Activated naive CD4-positive, alpha-beta T cell treated with anti-CD3 and anti-CD28 coated beads, Interleukin-2, amount 10 ng/mL, durations not matched to agents 7 days and 5 days (primary cell): ENCODE measurements around the gene SGPL1.

Experiments
- CTCF ChIA-PET: fragments of 350-600 bp; sonication (Branson Sonifier 250); formaldehyde crosslinking; loops from one replicate; lab custom pipeline; 2021; ENCODE audit warnings: antibody characterized with exemption; lab: Charles Lee
- DNase-seq: peaks from one replicate; pipeline ENCODE4 v3.0.0-alpha.2; 2020
- H3K27ac Mint-ChIP-seq: one replicate; pipeline ENCODE4 v1.8.0; 2021; ENCODE audit warnings: mild to moderate bottlenecking, moderate library complexity, mixed read lengths
- H3K27me3 Mint-ChIP-seq: one replicate; pipeline ENCODE4 v1.8.0; 2021; ENCODE audit warnings: mild to moderate bottlenecking, mixed read lengths
- H3K36me3 Mint-ChIP-seq: one replicate; pipeline ENCODE4 v1.8.0; 2021; ENCODE audit warnings: mixed read lengths
- H3K4me1 Mint-ChIP-seq: one replicate; pipeline ENCODE4 v1.8.0; 2021; ENCODE audit warnings: mixed read lengths
- H3K4me3 Mint-ChIP-seq: one replicate; pipeline ENCODE4 v1.8.0; 2021; ENCODE audit warnings: mild to moderate bottlenecking, moderate library complexity, mixed read lengths
- H3K9me3 Mint-ChIP-seq: one replicate; pipeline ENCODE4 v1.8.0; 2021; ENCODE audit warnings: mixed read lengths

The SGPL1 gene

DNA sequence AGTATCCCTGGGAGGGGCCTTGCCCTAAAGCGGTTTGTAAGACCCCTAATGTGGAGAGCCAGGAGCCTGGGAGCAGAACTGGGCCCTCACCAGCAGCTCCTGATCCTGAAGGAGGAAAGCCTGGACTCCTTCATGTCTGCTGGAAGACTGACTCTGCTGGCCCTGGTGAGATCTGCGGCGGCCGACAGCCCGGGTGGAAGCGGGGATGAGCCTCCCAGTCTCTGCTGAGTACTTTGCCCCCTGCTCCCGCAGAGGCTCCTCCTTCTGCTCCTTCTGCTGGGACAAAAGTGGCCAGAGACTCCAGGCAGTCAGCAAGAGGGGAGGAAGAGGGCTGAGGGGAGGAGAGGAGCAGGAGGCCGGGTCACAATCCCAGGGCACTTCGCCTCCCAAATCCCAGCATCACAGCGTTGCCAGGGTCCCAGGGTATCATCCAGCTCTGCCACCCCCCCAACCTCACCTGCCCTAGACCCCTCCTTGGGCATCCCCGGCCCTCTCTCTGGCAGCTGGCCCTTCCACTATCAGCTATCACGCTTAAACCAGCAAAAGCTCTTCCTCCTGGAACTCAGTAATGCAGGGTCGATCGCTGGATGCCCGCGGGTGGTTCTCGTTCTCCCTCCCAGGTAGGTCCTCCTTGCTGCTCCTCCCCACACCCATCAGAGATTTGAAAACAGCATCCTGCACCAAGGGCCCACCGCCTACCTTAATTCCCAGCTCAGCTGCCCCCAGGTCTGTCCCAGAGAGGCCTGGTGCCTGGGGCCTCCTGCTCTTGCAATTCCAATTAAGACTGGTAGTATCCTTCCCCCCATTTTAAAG, 38.5 kb upstream of the SGPL1 start:
- H3K4me1 Mint-ChIP-seq: no peaks in the 10 kb centered on the region
- DNase-seq: peak; percentile 10
- H3K9me3 Mint-ChIP-seq: no peaks in the 10 kb centered on the region
- H3K36me3 Mint-ChIP-seq: no peaks in the 10 kb centered on the region
- H3K4me3 Mint-ChIP-seq: no peak overlapping the region
- H3K27me3 Mint-ChIP-seq: peaks cover 18% of the 10 kb centered on the region
- no peak overlapping the region for H3K27ac Mint-ChIP-seq
- CTCF ChIA-PET: no interaction called here

DNA sequence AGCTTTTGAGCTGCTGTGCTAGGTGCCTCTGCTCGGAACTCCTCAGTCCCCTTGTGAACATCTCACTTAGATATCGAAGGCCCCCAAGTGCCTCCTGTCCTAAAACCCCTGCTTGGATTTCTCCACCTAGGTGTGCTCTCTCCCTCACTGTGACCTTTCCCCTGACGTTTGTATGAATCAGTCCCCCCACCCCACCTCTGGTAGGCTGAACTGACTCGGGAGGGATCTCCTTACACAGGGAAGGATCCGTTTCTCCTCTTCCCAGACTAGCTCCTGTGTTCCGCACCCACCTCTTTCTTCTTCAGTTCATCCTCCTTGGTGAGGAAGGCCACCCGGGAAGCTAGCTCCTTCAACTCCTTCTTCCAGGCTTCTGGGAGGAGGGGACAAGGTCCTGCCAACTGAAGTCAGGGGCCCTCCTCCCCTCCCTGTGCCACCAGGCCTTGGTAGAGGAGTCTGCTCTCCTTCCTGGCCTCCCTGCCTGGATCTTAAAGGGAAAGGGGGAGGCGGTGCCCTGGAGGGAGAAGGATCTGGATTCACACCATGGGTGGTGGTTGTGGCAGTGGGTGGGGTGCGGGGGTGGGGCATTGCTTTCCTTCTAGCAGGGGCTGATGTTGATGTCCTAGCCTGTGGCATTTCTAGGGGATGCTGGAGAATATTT, 37.4 kb upstream of the SGPL1 start:
- H3K9me3 Mint-ChIP-seq: no peaks in the 10 kb centered on the region
- no peaks in the 10 kb centered on the region for H3K4me1 Mint-ChIP-seq
- no peaks in the 10 kb centered on the region for H3K36me3 Mint-ChIP-seq
- CTCF ChIA-PET: no interaction called here
- peak; percentile 3 for DNase-seq
- no peak overlapping the region for H3K4me3 Mint-ChIP-seq
- H3K27ac Mint-ChIP-seq: no peak overlapping the region
- H3K27me3 Mint-ChIP-seq: peaks cover 28% of the 10 kb centered on the region

DNA sequence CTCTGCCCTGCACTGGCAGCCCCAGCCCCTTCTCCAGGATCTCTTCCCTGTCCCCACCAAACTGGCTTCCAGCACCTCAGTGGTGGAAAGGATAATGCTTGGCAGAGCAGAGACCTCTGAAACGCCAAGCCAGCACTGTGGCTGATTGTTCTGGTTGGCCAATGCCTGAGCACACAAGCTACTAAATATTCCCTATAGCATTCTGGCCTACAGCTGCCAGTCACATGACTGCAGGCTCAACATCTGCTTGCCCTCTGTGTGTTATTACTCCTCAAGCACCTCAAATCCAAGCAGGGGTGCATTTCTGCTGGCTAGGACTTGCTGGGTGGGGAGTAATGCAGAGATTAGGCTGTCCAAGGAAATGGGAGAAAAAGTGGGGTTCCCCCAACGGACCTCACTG, 36.7 kb upstream of the SGPL1 start:
- Mint-ChIP-seq H3K4me3 (no peak overlapping the region), H3K27ac (no peak overlapping the region), H3K4me1 (no peaks in the 10 kb centered on the region), H3K9me3 (no peaks in the 10 kb centered on the region), H3K36me3 (no peaks in the 10 kb centered on the region), H3K27me3 (peaks cover 28% of the 10 kb centered on the region)
- DNase-seq: peak; percentile 5
- CTCF ChIA-PET: no interaction called here

DNA sequence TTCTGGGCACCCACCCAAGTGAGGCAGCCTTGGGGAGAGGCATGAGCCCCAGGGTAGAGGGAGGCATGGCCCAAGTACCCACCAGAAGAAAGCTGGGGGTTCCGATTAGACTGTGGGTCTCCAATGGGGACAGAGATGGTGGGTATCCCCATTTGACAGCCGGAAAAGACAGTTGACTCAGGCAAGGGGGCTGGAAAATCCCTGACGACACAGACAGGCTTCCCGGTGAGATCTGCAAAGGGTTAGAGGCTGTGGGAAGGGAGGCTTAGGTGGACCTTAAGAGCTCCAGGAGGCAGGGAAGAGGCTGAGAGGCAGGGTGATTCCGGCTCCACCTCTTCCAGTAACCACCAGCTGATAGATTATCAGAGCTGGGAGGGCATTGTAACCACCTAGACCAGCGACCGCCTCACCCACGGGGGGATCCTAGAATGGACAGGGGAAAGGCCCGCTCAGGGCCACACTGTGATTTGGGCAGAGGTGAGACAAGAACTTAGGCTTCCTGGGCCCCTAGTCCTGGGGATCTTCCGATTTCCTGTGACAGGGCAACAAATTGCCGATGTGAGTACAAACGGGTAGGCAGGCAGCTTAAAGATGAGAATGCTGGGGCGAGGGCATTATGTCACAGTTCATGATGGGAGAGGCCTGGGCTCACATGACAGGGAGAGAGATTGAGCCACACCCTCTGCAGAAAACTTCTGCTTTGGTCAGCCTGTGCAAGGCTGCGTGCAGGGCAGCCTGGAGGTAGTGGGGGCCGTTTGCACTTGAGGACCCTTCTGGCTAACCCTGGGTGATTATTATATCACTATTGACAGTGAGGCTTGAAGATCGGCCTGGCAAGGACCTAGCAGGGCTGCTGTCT, 36.0 kb upstream of the SGPL1 start:
- H3K4me3 Mint-ChIP-seq: no peak overlapping the region
- CTCF ChIA-PET: no interaction called here
- H3K27me3 Mint-ChIP-seq: peaks cover 32% of the 10 kb centered on the region
- no peaks in the 10 kb centered on the region for H3K9me3 Mint-ChIP-seq
- H3K36me3 Mint-ChIP-seq: no peaks in the 10 kb centered on the region
- H3K4me1 Mint-ChIP-seq: no peaks in the 10 kb centered on the region
- no peak for DNase-seq
- H3K27ac Mint-ChIP-seq: no peak overlapping the region

GRCh38 chr10:70780370-70780760, 35.4 kb upstream of the SGPL1 start:
- Mint-ChIP-seq H3K9me3 (no peaks in the 10 kb centered on the region), H3K27me3 (peaks cover 36% of the 10 kb centered on the region), H3K4me1 (no peaks in the 10 kb centered on the region), H3K27ac (no peak overlapping the region), H3K4me3 (no peak overlapping the region), H3K36me3 (no peaks in the 10 kb centered on the region)
- DNase-seq: no peak
- CTCF ChIA-PET: no interaction called here

GRCh38 chr10:70780772-70781171, 35.0 kb upstream of the SGPL1 start:
- no peaks in the 10 kb centered on the region for H3K4me1 Mint-ChIP-seq
- no peak overlapping the region for H3K27ac Mint-ChIP-seq
- no peaks in the 10 kb centered on the region for H3K9me3 Mint-ChIP-seq
- H3K27me3 Mint-ChIP-seq: peaks cover 39% of the 10 kb centered on the region
- no peak overlapping the region for H3K4me3 Mint-ChIP-seq
- CTCF ChIA-PET: no interaction called here
- no peaks in the 10 kb centered on the region for H3K36me3 Mint-ChIP-seq
- DNase-seq: no peak

- no peaks in the 10 kb centered on the region for H3K36me3 Mint-ChIP-seq
- CTCF ChIA-PET: no interaction called here
- H3K9me3 Mint-ChIP-seq: no peaks in the 10 kb centered on the region
- no peak overlapping the region for H3K4me3 Mint-ChIP-seq
- H3K27ac Mint-ChIP-seq: no peak overlapping the region
- no peaks in the 10 kb centered on the region for H3K4me1 Mint-ChIP-seq
- no peak for DNase-seq
- H3K27me3 Mint-ChIP-seq: peaks cover 42% of the 10 kb centered on the region
Observed at GRCh38 chr10:70781461-70782051, 34.2 kb upstream of the SGPL1 start.

DNA sequence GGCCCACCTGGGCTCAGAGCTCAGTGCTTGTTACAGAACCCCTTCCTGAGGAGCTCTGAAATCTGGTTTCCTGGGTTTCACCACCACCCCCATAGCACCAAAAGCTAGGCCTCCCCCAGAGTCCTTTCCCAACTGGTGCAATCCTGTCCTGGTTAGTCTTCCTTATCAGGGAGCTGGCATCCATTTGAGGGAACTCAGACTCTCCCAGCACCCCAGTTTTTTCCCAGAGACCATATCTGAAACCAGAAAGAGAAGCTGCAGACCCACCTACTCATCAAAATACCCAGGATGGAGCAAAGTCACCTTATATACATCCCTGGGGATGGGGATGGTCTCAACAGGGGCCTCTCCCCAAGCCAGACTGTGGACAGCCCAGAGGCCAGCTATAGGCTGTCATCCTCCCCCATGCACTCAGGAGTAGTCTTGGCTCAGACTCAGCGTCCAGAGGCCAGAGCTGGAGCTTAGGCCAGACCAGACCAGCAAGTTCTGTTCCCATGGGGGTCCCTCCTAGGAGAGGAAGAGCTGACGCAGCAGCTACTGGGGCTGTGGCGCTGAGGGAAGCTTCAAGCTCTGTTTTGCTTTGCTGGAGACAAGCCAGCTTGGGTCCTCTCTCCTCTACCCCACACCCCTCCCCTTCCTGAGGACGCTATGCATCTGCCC, 33.5 kb upstream of the SGPL1 start:
- CTCF ChIA-PET: no interaction called here
- H3K27ac Mint-ChIP-seq: no peak overlapping the region
- H3K27me3 Mint-ChIP-seq: peaks cover 46% of the 10 kb centered on the region
- no peak overlapping the region for H3K4me3 Mint-ChIP-seq
- DNase-seq: no peak
- no peaks in the 10 kb centered on the region for H3K9me3 Mint-ChIP-seq
- no peaks in the 10 kb centered on the region for H3K4me1 Mint-ChIP-seq
- H3K36me3 Mint-ChIP-seq: no peaks in the 10 kb centered on the region

- Mint-ChIP-seq H3K4me1 (no peaks in the 10 kb centered on the region), H3K4me3 (no peak overlapping the region), H3K27me3 (peaks cover 42% of the 10 kb centered on the region), H3K36me3 (no peaks in the 10 kb centered on the region), H3K9me3 (no peaks in the 10 kb centered on the region), H3K27ac (no peak overlapping the region)
- DNase-seq: no peak
- CTCF ChIA-PET: no interaction called here
Observed at GRCh38 chr10:70782746-70783680, 32.7 kb upstream of the SGPL1 start.

- Mint-ChIP-seq H3K4me3 (no peak overlapping the region), H3K36me3 (no peaks in the 10 kb centered on the region), H3K4me1 (no peaks in the 10 kb centered on the region), H3K9me3 (no peaks in the 10 kb centered on the region), H3K27me3 (peaks cover 39% of the 10 kb centered on the region), H3K27ac (no peak overlapping the region)
- CTCF ChIA-PET: no interaction called here
- DNase-seq: no peak
Observed at GRCh38 chr10:70784016-70784415, 31.7 kb upstream of the SGPL1 start.

DNA sequence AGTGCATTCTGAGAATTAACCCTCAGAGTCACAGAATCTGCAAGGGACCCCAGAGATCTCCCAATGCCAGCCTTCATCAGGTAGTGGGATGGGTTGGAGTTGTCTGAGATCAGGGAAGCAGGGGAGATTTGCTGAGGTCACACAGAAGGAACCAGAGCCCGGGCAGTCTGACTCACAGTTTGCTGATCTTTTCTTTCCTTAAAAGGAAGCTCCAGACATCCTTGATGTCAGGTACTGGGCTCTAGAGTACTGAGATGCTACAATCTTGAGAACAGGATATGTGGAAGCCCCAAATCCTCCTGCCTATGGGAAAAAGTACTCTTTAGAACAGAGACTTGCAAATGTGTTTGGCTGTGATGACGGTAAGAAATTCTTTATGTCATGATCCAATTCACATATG, 31.3 kb upstream of the SGPL1 start:
- no peak overlapping the region for H3K4me3 Mint-ChIP-seq
- no peak for DNase-seq
- no peaks in the 10 kb centered on the region for H3K4me1 Mint-ChIP-seq
- peaks cover 41% of the 10 kb centered on the region for H3K27me3 Mint-ChIP-seq
- CTCF ChIA-PET: no interaction called here
- no peaks in the 10 kb centered on the region for H3K9me3 Mint-ChIP-seq
- H3K27ac Mint-ChIP-seq: no peak overlapping the region
- H3K36me3 Mint-ChIP-seq: no peaks in the 10 kb centered on the region

- DNase-seq: no peak
- H3K4me1 Mint-ChIP-seq: no peaks in the 10 kb centered on the region
- H3K36me3 Mint-ChIP-seq: no peaks in the 10 kb centered on the region
- no peak within 1 kb of the TSS for H3K27ac Mint-ChIP-seq
- H3K27me3 Mint-ChIP-seq: peaks cover 45% of the 10 kb centered on the region
- no peak within 1 kb of the TSS for H3K4me3 Mint-ChIP-seq
- CTCF ChIA-PET: no interaction called here
- no peaks in the 10 kb centered on the region for H3K9me3 Mint-ChIP-seq
Observed at GRCh38 chr10:70785190-70785589, 30.6 kb upstream of the SGPL1 start, which contains the start of gene TBATA. TSS of gene TBATA (minus strand) at chr10:70785377. CDS start at chr10:70783379, 1,998 bp downstream.

DNA sequence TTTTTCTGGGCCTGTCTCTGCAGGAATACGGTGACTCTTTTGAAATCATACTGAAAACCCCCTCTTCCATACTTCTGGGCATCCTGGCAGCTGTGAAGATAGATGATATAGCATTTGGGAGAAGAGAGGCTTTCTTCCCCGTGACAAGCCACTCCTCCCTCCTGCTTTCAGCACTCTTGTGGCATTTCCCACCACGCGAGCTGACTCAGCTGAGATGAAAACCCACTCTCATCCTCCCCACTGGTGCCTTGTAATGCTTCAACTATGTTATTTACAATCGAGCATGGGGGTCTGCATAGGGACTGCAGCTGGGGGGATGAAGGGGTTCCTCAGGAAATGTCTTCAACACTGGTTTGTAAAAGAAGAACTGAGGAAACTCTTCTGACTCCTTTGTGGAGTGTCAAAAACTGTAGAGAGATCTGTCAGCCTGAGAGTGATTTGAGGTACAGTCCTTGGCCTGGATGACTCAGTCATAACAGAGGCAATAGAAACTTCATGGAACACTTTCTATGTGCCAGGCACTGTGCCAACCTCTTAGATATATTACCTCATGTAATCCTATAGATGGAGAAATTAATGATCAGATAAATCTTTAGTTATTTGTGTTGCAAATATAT, 28.8 kb upstream of the SGPL1 start:
- Mint-ChIP-seq H3K9me3 (no peaks in the 10 kb centered on the region), H3K36me3 (no peaks in the 10 kb centered on the region), H3K27me3 (peaks cover 52% of the 10 kb centered on the region), H3K27ac (no peak overlapping the region), H3K4me3 (no peak overlapping the region), H3K4me1 (no peaks in the 10 kb centered on the region)
- no peak for DNase-seq
- CTCF ChIA-PET: no interaction called here
